Stimulated activated CD8-positive, alpha-beta memory T cell treated with anti-CD3 and anti-CD28 coated beads, Interleukin-15, amount 100 ng/mL, for 4 hours (primary cell): ENCODE results near the gene DNAI2.
"Not testable (repeated sequence)": the region's sequence is repeated elsewhere in the genome, so short reads cannot be mapped to it uniquely, and the experiment has no call there.

ENCODE experiments used
- DNase-seq, 2 donors: peaks; one replicate each; pipeline ENCODE4 v3.0.0-alpha.2; 2020; ENCODE audit warnings: low read depth in 2 of 2

DNAI2 gene

GRCh38 chr17:74274709-74275340 lies 791 bp downstream of the DNAI2 start:
- DNase-seq, result no peak

DNA sequence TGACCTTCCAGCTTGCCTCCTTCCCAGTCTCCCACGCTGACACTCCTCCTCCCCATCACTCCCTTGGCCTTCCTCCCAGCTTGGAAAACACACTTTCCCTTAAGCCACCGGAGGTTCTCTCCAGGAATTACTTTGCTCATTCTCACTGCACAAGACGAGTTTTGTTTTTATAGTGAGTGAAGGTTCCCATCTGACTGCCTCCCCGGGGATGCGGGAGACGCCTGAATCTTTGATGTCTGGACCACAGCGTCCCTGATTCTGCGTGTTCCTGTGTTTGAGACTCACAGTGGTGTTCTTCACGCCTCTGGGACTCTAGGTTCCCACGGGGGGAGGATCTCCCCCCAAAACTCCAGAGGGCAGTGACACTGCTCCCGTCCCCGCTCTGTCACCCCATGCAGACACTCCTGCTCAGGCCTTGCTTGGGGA lies 2.0 kb downstream of the DNAI2 start:
- no peak for DNase-seq

DNA sequence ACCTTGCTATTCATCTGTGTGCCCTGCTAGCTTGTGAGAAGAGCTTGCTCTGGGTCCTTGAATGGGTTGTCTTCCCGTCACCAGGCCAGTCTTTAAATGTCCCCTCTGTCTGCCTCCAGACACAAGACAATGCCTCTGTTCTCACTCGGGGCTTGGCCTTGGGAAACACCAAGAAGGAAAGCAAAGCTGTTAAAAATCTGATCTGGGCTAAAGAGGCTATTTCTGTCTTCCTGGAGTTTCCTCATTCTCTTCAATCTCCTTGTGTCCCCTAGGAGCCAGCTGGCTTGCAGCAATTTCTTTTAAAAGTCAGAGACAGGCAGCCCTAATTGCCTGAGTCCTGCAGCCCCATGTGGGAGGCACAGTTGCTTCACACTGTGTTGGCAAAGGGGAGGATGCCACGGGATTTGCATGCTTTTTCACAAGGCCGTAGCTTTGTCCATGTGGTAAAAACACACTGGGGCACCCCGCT lies 2.5 kb downstream of the DNAI2 start:
- no peak for DNase-seq

DNA sequence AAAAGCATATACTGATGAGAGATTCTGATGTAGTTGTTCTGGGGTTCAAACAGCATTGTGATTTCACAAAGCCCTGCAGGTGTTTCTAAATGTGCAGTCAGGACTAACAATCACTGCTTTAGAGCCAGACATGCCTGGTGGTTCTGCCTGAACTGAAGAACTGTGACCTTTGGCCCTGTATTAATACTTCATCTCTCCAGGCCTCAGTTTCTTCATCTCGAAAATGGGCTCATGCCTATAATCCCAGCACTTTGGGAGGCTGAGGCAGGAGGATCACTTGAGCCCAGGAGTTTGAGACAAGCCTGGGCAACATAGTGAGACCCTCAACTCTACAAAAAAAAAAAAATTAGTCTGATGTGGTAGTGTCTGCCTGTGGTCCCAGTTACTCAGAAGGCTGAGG lies 3.9 kb downstream of the DNAI2 start:
- DNase-seq, result no peak

GRCh38 chr17:74279617-74280016 lies 5.6 kb downstream of the DNAI2 start:
- DNase-seq, result not testable (repeated sequence)

DNA sequence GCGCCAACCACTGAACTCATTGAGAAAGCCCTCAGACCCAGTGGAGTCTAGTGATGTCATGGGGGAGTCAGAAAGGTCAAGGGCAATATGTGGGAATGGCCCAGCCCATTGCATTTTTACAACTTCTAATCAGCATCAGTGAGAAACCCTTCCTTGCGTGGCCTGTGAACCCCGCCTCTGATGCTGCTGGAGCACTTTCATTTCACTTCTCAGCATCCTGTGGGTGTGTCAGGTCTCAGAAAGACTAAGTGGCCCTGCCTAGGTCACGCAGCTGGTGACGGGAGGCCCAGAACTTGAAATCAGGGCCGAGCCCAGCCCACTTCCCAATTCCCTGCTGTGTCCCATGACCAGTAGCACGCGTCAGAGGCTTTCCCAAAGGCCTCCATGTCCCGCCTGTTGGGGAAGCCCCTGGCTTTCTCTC lies 6.1 kb downstream of the DNAI2 start:
- DNase-seq, result peak in 1 of 2 donors; percentile 36

GRCh38 chr17:74281799-74282198 lies 7.8 kb downstream of the DNAI2 start:
- DNase-seq, result no peak

- not testable (repeated sequence) for DNase-seq
Observed at GRCh38 chr17:74282274-74282586, 8.2 kb downstream of the DNAI2 start.

DNA sequence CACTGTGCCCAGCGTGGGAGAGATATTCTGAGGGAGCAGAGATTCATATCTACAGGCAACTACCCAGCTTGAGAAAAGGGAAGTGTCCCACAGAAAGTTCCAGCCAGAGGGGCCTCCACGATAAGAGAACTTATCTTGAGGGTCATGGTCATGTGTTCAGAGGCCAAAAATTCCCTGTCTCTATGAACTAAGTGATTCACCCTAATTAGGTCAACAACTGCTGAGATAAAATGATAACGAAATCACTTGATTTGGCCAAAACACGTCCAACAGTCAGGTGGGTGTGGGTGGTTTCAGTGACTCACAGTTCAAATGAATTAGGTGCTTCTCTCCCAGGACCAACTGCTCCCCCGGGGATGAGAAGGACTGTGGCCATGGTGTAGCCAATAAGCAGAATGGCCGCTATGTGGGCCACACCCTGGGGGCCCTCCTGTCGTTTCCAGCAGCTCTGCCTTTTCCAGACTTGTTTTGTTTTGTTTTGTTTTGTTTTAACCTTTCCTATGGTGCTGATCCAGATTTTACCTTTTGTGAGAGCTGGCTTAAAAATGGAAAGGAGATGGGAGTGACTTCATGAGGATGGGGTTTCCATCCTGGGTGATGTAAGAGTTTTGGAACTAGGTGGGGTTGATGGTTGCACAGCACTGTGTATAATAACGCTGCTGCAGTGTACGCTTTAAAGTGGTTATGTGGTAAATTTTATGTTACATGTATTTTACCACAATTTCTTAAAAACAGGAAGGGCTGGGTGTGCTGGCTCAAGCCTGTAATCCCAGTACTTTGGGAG lies 8.7 kb downstream of the DNAI2 start:
- peak in 1 of 2 donors; percentile 33 for DNase-seq

DNA sequence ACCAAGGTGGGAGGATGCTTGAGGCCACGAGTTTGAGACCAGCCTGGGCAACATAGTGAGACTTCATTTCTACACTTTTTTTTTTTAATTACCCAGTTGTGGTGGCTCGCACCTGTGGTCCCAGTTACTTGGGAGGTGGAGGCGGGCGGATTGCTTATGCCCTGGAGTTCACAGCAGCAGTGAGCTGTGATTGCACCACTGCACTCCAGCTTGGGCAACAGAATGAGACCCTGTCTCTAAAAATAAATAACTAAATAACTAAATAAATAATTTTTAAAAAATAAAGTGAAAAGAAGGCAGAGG lies 9.3 kb downstream of the DNAI2 start:
- DNase-seq, result no peak

- DNase-seq, result no peak
Observed at GRCh38 chr17:74287031-74287602, 13.1 kb downstream of the DNAI2 start.

- no peak for DNase-seq
Observed at GRCh38 chr17:74288785-74289184, 14.8 kb downstream of the DNAI2 start.

GRCh38 chr17:74289688-74290087 lies 15.7 kb downstream of the DNAI2 start:
- no peak for DNase-seq

DNA sequence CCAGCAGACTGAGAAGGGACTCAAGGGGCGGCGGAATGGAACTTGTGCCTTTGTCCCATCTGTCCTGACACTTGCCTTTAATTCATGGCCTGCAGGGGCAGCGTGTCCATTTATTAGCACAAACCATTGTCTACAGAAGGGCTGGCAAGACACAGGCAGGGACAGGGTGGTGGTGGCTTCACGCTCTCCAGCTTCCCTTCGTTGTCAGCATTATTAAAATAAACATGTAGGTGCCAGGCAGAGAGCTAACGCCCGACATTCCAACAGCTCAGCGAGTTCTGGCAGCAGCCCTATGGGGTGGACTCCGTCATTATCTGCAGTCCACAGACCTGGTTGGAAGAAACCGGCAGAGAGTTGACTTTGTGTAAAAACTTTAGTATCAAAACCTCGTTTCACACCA lies 16.3 kb downstream of the DNAI2 start:
- DNase-seq, result no peak

- no peak for DNase-seq
Observed at GRCh38 chr17:74292495-74292894, 18.5 kb downstream of the DNAI2 start.

DNA sequence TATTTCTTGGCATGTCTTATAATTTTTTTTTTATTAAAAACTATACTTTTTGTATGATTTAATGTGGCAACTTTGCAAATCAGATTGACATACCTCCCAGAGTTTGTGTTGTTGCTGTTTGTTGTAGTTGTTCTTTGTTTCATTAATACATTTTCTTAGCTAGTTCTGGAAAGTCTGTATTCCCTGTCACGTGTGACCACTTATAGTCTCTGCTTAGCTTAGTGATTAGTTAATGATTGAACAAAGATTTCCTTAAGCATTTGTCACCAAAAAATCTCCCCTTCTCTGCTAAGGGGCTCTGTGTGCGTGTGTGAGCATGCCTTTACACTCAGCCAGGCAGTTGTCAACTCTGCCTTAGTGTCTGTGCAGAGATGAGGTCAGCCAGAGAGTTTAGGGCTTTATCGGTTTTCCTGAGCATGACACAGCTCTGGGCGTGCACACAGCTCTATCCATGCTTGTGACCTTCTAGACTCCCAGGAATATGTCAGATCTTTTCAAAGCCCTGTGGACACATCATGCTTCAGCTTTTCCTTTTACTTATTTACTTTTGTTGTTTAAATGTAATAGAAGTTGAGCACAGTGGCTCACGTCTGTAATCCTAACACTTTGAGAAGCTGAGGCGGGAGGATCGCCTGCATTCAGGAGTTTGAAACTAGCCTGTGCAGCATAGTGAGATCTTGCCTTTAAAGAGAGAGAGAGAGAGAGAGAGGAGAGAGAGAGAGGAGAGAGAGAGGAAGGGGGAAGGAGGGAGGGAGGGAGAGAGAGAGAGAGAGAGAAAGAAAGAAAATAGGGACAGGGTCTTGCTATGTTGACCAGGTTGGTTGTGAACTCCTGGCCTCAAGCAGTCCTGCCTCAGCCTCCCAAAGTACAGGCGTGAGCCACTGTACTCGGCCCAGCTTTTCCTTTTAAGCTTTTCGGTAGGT lies 21.9 kb downstream of the DNAI2 start:
- DNase-seq, result no peak

GRCh38 chr17:74296548-74296936 lies 22.5 kb downstream of the DNAI2 start:
- DNase-seq, result no peak

GRCh38 chr17:74297941-74298340 lies 23.9 kb downstream of the DNAI2 start:
- no peak for DNase-seq

- DNase-seq, result no peak
Observed at GRCh38 chr17:74298778-74299177, 24.7 kb downstream of the DNAI2 start.

- no peak for DNase-seq
Observed at GRCh38 chr17:74299226-74300009, 25.4 kb downstream of the DNAI2 start.

- DNase-seq, result no peak
Observed at GRCh38 chr17:74303305-74303704, 29.3 kb downstream of the DNAI2 start.
